MG63 (cell line): ENCODE data around the gene CEP112. TPM values are rescaled to one million over a fixed set of nuclear protein-coding genes. Genes with fewer than 3 reads are reported as not detected.

Source experiments
- DNase-seq: peaks from one replicate; pipeline ENCODE4 v3.0.0-alpha.2; 2020
- H3K27me3 ChIP-seq: fragments of 250-450 bp; sonication (Bioruptor Pico); 2 replicates; pipeline ENCODE4 v1.5.1; 2020; ENCODE audit warnings: mild to moderate bottlenecking, moderate library complexity
- H3K36me3 ChIP-seq: fragments of 250-450 bp; sonication (Bioruptor Pico); 2 replicates; pipeline ENCODE4 v1.5.1; 2020; ENCODE audit warnings: mild to moderate bottlenecking, moderate library complexity
- H3K4me3 ChIP-seq: fragments of 250-450 bp; sonication (Bioruptor Pico); 2 replicates; pipeline ENCODE4 v1.5.1; 2020; ENCODE audit warnings: mild to moderate bottlenecking, moderate library complexity
- H3K9me3 ChIP-seq: fragments of 250-450 bp; sonication (Bioruptor Pico); 2 replicates; pipeline ENCODE4 v1.5.1; 2020; ENCODE audit warnings: mild to moderate bottlenecking, moderate library complexity
- total RNA-seq: library from RNA; depleted of rRNA; stranded (reverse); fragments of >200 nt; shearing (Covaris generic); gene quantifications from 2 replicates; pipeline ENCODE4 v1.2.3, GENCODE V29; 2014; ENCODE audit warnings: low replicate concordance

CEP112 gene
- total RNA-seq, 1 experiment from 2014 or later: 0.59 TPM

GRCh38 chr17:65727832-65728231 lies 464.1 kb downstream of the CEP112 start:
- Histone ChIP-seq H3K9me3 (no peaks in the 10 kb centered on the region; the same call in 1 of the 2 replicates), H3K27me3 (no peaks in the 10 kb centered on the region)
- DNase-seq: no peak

GRCh38 chr17:65727246-65727645 lies 464.7 kb downstream of the CEP112 start:
- Histone ChIP-seq H3K4me3 (no peak overlapping the region), H3K27me3 (no peaks in the 10 kb centered on the region), H3K9me3 (no peaks in the 10 kb centered on the region; the same call in 1 of the 2 replicates), H3K36me3 (no peaks in the 10 kb centered on the region)
- DNase-seq: no peak

More at GRCh38 chr17:65727832-65728231, 464.1 kb downstream of the CEP112 start:
- H3K4me3 ChIP-seq: no peak overlapping the region
- no peaks in the 10 kb centered on the region for H3K36me3 ChIP-seq

- no peak overlapping the region for H3K4me3 ChIP-seq
- H3K27me3 ChIP-seq: no peaks in the 10 kb centered on the region
- no peaks in the 10 kb centered on the region for H3K9me3 ChIP-seq
- DNase-seq: no peak
- H3K36me3 ChIP-seq: no peaks in the 10 kb centered on the region
Observed at GRCh38 chr17:65723431-65724151, 468.3 kb downstream of the CEP112 start.

- Histone ChIP-seq H3K4me3 (no peak overlapping the region), H3K27me3 (no peaks in the 10 kb centered on the region), H3K36me3 (no peaks in the 10 kb centered on the region), H3K9me3 (no peaks in the 10 kb centered on the region)
- no peak for DNase-seq
Observed at GRCh38 chr17:65718601-65719000, 473.3 kb downstream of the CEP112 start.

- Histone ChIP-seq H3K27me3 (no peaks in the 10 kb centered on the region), H3K36me3 (no peaks in the 10 kb centered on the region), H3K4me3 (no peak overlapping the region), H3K9me3 (no peaks in the 10 kb centered on the region)
- DNase-seq: no peak
Observed at GRCh38 chr17:65712383-65713267, 479.3 kb downstream of the CEP112 start.

- DNase-seq: no peak
- no peak overlapping the region for H3K4me3 ChIP-seq
- no peaks in the 10 kb centered on the region for H3K9me3 ChIP-seq
- H3K27me3 ChIP-seq: no peaks in the 10 kb centered on the region
- no peaks in the 10 kb centered on the region for H3K36me3 ChIP-seq
Observed at GRCh38 chr17:65711671-65712276, 480.2 kb downstream of the CEP112 start.

- Histone ChIP-seq H3K4me3 (no peak overlapping the region), H3K27me3 (no peaks in the 10 kb centered on the region), H3K9me3 (no peaks in the 10 kb centered on the region), H3K36me3 (no peaks in the 10 kb centered on the region)
- DNase-seq: no peak
Observed at GRCh38 chr17:65707780-65708179, 484.2 kb downstream of the CEP112 start.

- no peaks in the 10 kb centered on the region for H3K9me3 ChIP-seq
- H3K4me3 ChIP-seq: no peak overlapping the region
- DNase-seq: no peak
- H3K27me3 ChIP-seq: no peaks in the 10 kb centered on the region
- H3K36me3 ChIP-seq: no peaks in the 10 kb centered on the region
Observed at GRCh38 chr17:65704731-65705130, 487.2 kb downstream of the CEP112 start.

GRCh38 chr17:65703891-65704290 lies 488.0 kb downstream of the CEP112 start:
- Histone ChIP-seq H3K27me3 (no peaks in the 10 kb centered on the region), H3K9me3 (no peaks in the 10 kb centered on the region), H3K4me3 (no peak overlapping the region), H3K36me3 (no peaks in the 10 kb centered on the region)
- no peak for DNase-seq

- Histone ChIP-seq H3K36me3 (no peaks in the 10 kb centered on the region), H3K9me3 (no peaks in the 10 kb centered on the region), H3K4me3 (no peak overlapping the region), H3K27me3 (no peaks in the 10 kb centered on the region)
- no peak for DNase-seq
Observed at GRCh38 chr17:65699459-65699858, 492.5 kb downstream of the CEP112 start.

GRCh38 chr17:65698381-65699061 lies 493.4 kb downstream of the CEP112 start:
- Histone ChIP-seq H3K4me3 (no peak overlapping the region), H3K9me3 (no peaks in the 10 kb centered on the region), H3K36me3 (no peaks in the 10 kb centered on the region), H3K27me3 (no peaks in the 10 kb centered on the region)
- DNase-seq: no peak

- DNase-seq: no peak
- H3K36me3 ChIP-seq: no peaks in the 10 kb centered on the region
Observed at GRCh38 chr17:65697661-65698060, 494.3 kb downstream of the CEP112 start.

GRCh38 chr17:65696739-65697394 lies 495.1 kb downstream of the CEP112 start:
- H3K27me3 ChIP-seq: no peaks in the 10 kb centered on the region
- H3K4me3 ChIP-seq: no peak overlapping the region
- H3K9me3 ChIP-seq: no peaks in the 10 kb centered on the region
- DNase-seq: peak; percentile 46
- no peaks in the 10 kb centered on the region for H3K36me3 ChIP-seq

More at GRCh38 chr17:65697661-65698060, 494.3 kb downstream of the CEP112 start:
- H3K4me3 ChIP-seq: no peak overlapping the region
- H3K27me3 ChIP-seq: no peaks in the 10 kb centered on the region
- no peaks in the 10 kb centered on the region for H3K9me3 ChIP-seq

GRCh38 chr17:65694601-65695000 lies 497.3 kb downstream of the CEP112 start:
- no peak overlapping the region for H3K4me3 ChIP-seq
- no peak for DNase-seq
- no peaks in the 10 kb centered on the region for H3K9me3 ChIP-seq
- H3K27me3 ChIP-seq: no peaks in the 10 kb centered on the region
- H3K36me3 ChIP-seq: no peaks in the 10 kb centered on the region

GRCh38 chr17:65690626-65691310 lies 501.2 kb downstream of the CEP112 start:
- Histone ChIP-seq H3K27me3 (no peaks in the 10 kb centered on the region), H3K36me3 (no peaks in the 10 kb centered on the region), H3K9me3 (no peaks in the 10 kb centered on the region), H3K4me3 (no peak overlapping the region)
- no peak for DNase-seq

GRCh38 chr17:65688307-65688706 lies 503.6 kb downstream of the CEP112 start:
- no peaks in the 10 kb centered on the region for H3K9me3 ChIP-seq
- no peaks in the 10 kb centered on the region for H3K27me3 ChIP-seq
- H3K36me3 ChIP-seq: no peaks in the 10 kb centered on the region
- H3K4me3 ChIP-seq: no peak overlapping the region
- DNase-seq: no peak
